ENCODE measurements around the gene HHAT.

HHAT gene

GRCh38 chr1:210722410-210723081, 393.8 kb downstream of the HHAT start:
- DNase-seq (ENCODE audit: low spot score), result no peak

- no peak for DNase-seq (ENCODE audit: low spot score)
Observed at GRCh38 chr1:210723646-210724045, 394.9 kb downstream of the HHAT start.

GRCh38 chr1:210724768-210725167, 396.1 kb downstream of the HHAT start:
- DNase-seq (ENCODE audit: low spot score), result no peak

Measured in CD4-positive, alpha-beta T cell treated with Interleukin-15 for 4 hours (primary cell).